Aortic smooth muscle cell (primary cell): ENCODE data around the gene KCNJ8. TPM values are rescaled to one million over a fixed set of nuclear protein-coding genes. Genes with fewer than 3 reads are reported as not detected.

ENCODE experiments used
- total RNA-seq: library from RNA; depleted of rRNA; stranded (reverse); fragments of >200 nt; gene quantifications from 2 replicates; pipeline ENCODE4 v1.2.3, GENCODE V29; 2014

KCNJ8 gene
- total RNA-seq, result 0.92 and 1.2 TPM in 2 replicates

GRCh38 chr12:21774358-21775132 lies at the start of gene KCNJ8:
KCNJ8 (minus strand) TSS chr12:21774706; CDS start chr12:21773616, 1,090 bp downstream.

Other genes starting within 250 kb of the KCNJ8 start
- 0.25 and 0.26 TPM in 2 replicates for gene SPX, start 248.4 kb downstream of the KCNJ8 start, total RNA-seq
- gene GYS2, start 169.9 kb downstream of the KCNJ8 start, total RNA-seq, result not detected in 2 replicates
- gene LDHB, start 116.9 kb downstream of the KCNJ8 start, total RNA-seq, result 673 and 747 TPM in 2 replicates
- 0.37 and 0.40 TPM in 2 replicates for gene ABCC9, start 166.7 kb upstream of the KCNJ8 start, total RNA-seq